SK-N-SH (cell line): Measurements from ENCODE around the gene PRMT3. TPM values are rescaled to one million over a fixed set of nuclear protein-coding genes. Genes with fewer than 3 reads are reported as not detected.

Source experiments
- CTCF ChIA-PET: fragments of 300-600, 350-600 bp; formaldehyde crosslinking; extraction: SDS; loops from one replicate; lab custom pipeline; 2021; lab: Yijun Ruan, JAX
- POLR2A ChIA-PET: fragments of 350-600 bp; sonication (Branson Sonifier 250); formaldehyde crosslinking; extraction: SDS; loops from one replicate; lab custom pipeline; 2020; ENCODE audit warnings: antibody characterized with exemption, inconsistent platforms; lab: Yijun Ruan, JAX
- DNase-seq: peaks from one replicate; pipeline ENCODE4 v3.0.0; 2012
- H2AFZ ChIP-seq: fragments of 200-600 bp; sonication (generic); 2 replicates; pipeline ENCODE4 v1.8.1; 2016; ENCODE audit warnings: antibody characterized with exemption, mild to moderate bottlenecking, low read depth
- H3F3A ChIP-seq: fragments of 200-600 bp; sonication (generic); replicated peaks from 2 replicates; pipeline ENCODE3; 2016; ENCODE audit warnings: antibody characterized with exemption, mild to moderate bottlenecking; ENCODE audit not compliant: insufficient read depth
- H3K27ac ChIP-seq, 2 experiments: fragments of 200-500 bp in 1 of 2; fragments of 200-600 bp in 1 of 2; sonication (Bioruptor generic) in 1 of 2; sonication (generic), shearing (Covaris generic) in 1 of 2; 2 replicates each; pipeline versions ENCODE4 v1.5.1 to v1.6.1; 2014 to 2016; ENCODE audit warnings: low read depth in 2 of 2, inconsistent platforms in 1 of 2, low read length in 1 of 2, mild to moderate bottlenecking in 1 of 2, mixed read lengths in 1 of 2
- H3K27me3 ChIP-seq: fragments of 200-600 bp; sonication (generic), shearing (Covaris generic); 2 replicates; pipeline ENCODE4 v1.6.1; 2016; ENCODE audit warnings: mixed run types; ENCODE audit not compliant: insufficient read depth
- H3K36me3 ChIP-seq, 2 experiments: fragments of 200-500 bp in 1 of 2; fragments of 200-600 bp in 1 of 2; sonication (Bioruptor generic) in 1 of 2; sonication (generic) in 1 of 2; replicated peaks in 1 of 2; 2 replicates each; pipeline versions ENCODE3 to v1.5.1; 2014 to 2016; ENCODE audit warnings: low read length in 1 of 2, mild to moderate bottlenecking in 1 of 2; ENCODE audit not compliant: insufficient read depth in 2 of 2, control insufficient read depth in 1 of 2
- H3K4me1 ChIP-seq, 2 experiments: fragments of 200-500 bp in 1 of 2; fragments of 200-600 bp in 1 of 2; sonication (Bioruptor generic) in 1 of 2; sonication (generic), shearing (Covaris generic) in 1 of 2; 2 replicates each; pipeline versions ENCODE4 v1.5.1 to v1.6.1; 2014 to 2016; ENCODE audit warnings: low read depth in 1 of 2, low read length in 1 of 2, mixed run types in 1 of 2; ENCODE audit not compliant: insufficient read depth in 2 of 2, control insufficient read depth in 1 of 2
- H3K4me2 ChIP-seq: fragments of 200-600 bp; sonication (generic), shearing (Covaris generic); 2 replicates; pipeline ENCODE4 v1.6.1; 2017; ENCODE audit warnings: mixed run types
- H3K4me3 ChIP-seq, 2 experiments: fragments of 200-500 bp in 1 of 2; fragments of 200-600 bp in 1 of 2; sonication (Bioruptor generic) in 1 of 2; sonication (generic), shearing (Covaris generic) in 1 of 2; 2 replicates each; pipeline versions ENCODE4 v1.5.1 to v1.8.1; 2014 to 2016; ENCODE audit warnings: low read depth in 2 of 2, inconsistent platforms in 1 of 2, low read length in 1 of 2, mild to moderate bottlenecking in 1 of 2, mixed read lengths in 1 of 2, moderate library complexity in 1 of 2
- H3K79me2 ChIP-seq: fragments of 200-600 bp; sonication (generic); 2 replicates; pipeline ENCODE4 v1.8.1; 2017; ENCODE audit warnings: mild to moderate bottlenecking; ENCODE audit not compliant: insufficient read depth
- H3K9ac ChIP-seq: fragments of 200-600 bp; sonication (generic); 2 replicates; pipeline ENCODE4 v1.6.1; 2017; ENCODE audit warnings: mixed run types
- H3K9me2 ChIP-seq: fragments of 200-600 bp; sonication (generic); 2 replicates; pipeline ENCODE4 v1.6.1; 2017; ENCODE audit warnings: mixed run types
- H3K9me3 ChIP-seq: fragments of 200-600 bp; sonication (generic); 2 replicates; pipeline ENCODE4 v1.6.1; 2017; ENCODE audit warnings: mixed run types, mild to moderate bottlenecking, moderate library complexity
- H4K20me1 ChIP-seq: fragments of 200-600 bp; sonication (generic); 2 replicates; pipeline ENCODE4 v1.6.1; 2017; ENCODE audit warnings: mild to moderate bottlenecking, mixed run types; ENCODE audit not compliant: insufficient read depth
- CHD2 ChIP-seq: fragments of 150-350 bp; IDR thresholded peaks from 2 replicates; pipeline ENCODE4 v1.6.1; 2018; ENCODE audit warnings: low read length; ENCODE audit not compliant: partially characterized antibody
- ELF1 ChIP-seq: IDR thresholded peaks from 2 replicates; pipeline ENCODE4 v1.4.0; 2012
- EP300 ChIP-seq, 2 experiments: IDR thresholded peaks; 2 replicates each; pipeline versions ENCODE4 v1.4.0 to v1.6.1; 2012; ENCODE audit warnings: borderline replicate concordance in 1 of 2, low read depth in 1 of 2, low read length in 1 of 2
- FOXM1 ChIP-seq: IDR thresholded peaks from 2 replicates; pipeline ENCODE4 v1.4.0; 2012; ENCODE audit warnings: low read depth, mild to moderate bottlenecking
- JUND ChIP-seq: IDR thresholded peaks from 2 replicates; pipeline ENCODE4 v1.4.0; 2012
- MEF2A ChIP-seq: IDR thresholded peaks from 2 replicates; pipeline ENCODE4 v1.4.0; 2012; ENCODE audit warnings: low read depth, borderline replicate concordance
- MXI1 ChIP-seq: IDR thresholded peaks from 2 replicates; pipeline ENCODE4 v1.6.1; 2012; ENCODE audit warnings: mild to moderate bottlenecking, low read depth, low read length, improper control_type of control experiment
- NFIC ChIP-seq: IDR thresholded peaks from 2 replicates; pipeline ENCODE4 v1.4.0; 2012; ENCODE audit warnings: borderline replicate concordance
- NRF1 ChIP-seq: IDR thresholded peaks from 2 replicates; pipeline ENCODE4 v1.6.1; 2012; ENCODE audit warnings: low read depth, mild to moderate bottlenecking, low read length
- PBX3 ChIP-seq: IDR thresholded peaks from 2 replicates; pipeline ENCODE4; 2012
- REST ChIP-seq: IDR thresholded peaks from 2 replicates; pipeline ENCODE4 v1.6.1; 2012; ENCODE audit warnings: mild to moderate bottlenecking, low read depth, low read length, moderate library complexity
- RFX5 ChIP-seq: IDR thresholded peaks from 2 replicates; pipeline ENCODE4 v1.6.1; 2012; ENCODE audit warnings: mild to moderate bottlenecking, improper control_type of control experiment, low read length
- SIN3A ChIP-seq: IDR thresholded peaks from 2 replicates; pipeline ENCODE4 v1.6.1; 2012; ENCODE audit warnings: low read depth, mild to moderate bottlenecking, low read length, moderate library complexity, borderline replicate concordance
- TAF1 ChIP-seq: IDR thresholded peaks from 2 replicates; pipeline ENCODE4 v1.6.1; 2012; ENCODE audit warnings: low read depth, mild to moderate bottlenecking, low read length, moderate library complexity, borderline replicate concordance
- TCF12 ChIP-seq: IDR thresholded peaks from 2 replicates; pipeline ENCODE4 v1.4.0; 2012
- TEAD4 ChIP-seq: IDR thresholded peaks from 2 replicates; pipeline ENCODE4 v1.4.0; 2012; ENCODE audit warnings: mild to moderate bottlenecking, borderline replicate concordance; ENCODE audit not compliant: insufficient read depth
- USF2 ChIP-seq: fragments of 150-350 bp; IDR thresholded peaks from 2 replicates; pipeline ENCODE4 v1.6.1; 2017; ENCODE audit warnings: antibody characterized with exemption, low read length, low read depth, borderline replicate concordance
- WGBS: methylation state at CpG from one replicate; pipeline ENCODE4 v1.1.6; 2017; ENCODE audit warnings: low lambda C conversion rate; 5-methylcytosine and 5-hydroxymethylcytosine counted together
- polyA plus RNA-seq, 3 experiments: library from polyadenylated mRNA; depleted of rRNA; stranded (reverse); fragments of >200 nt; gene quantifications; 2 replicates each; pipeline ENCODE4 v1.2.3, GENCODE V29; 2012
- TF ChIP-seq, protein P1 (sequence below): fragments of 200-600 bp; sonication (generic); IDR thresholded peaks from 2 replicates; pipeline ENCODE4 v1.6.1; 2017; ENCODE audit warnings: antibody characterized with exemption, mild to moderate bottlenecking, moderate library complexity
- TF ChIP-seq, protein P2 (sequence below): IDR thresholded peaks from 2 replicates; pipeline ENCODE4 v1.4.0; 2012; ENCODE audit warnings: low read depth, borderline replicate concordance
- TF ChIP-seq, protein P3 (sequence below): IDR thresholded peaks from 2 replicates; pipeline ENCODE4 v1.4.0; 2012; ENCODE audit warnings: low read depth

Gene PRMT3
- polyA plus RNA-seq, 1 of the 3 experiments (the other 2 are of a cell fraction): 10.8 TPM

- CTCF ChIA-PET: interaction anchor here (0.6 to 1.0 kb wide), 3 partner anchors 9 to 366 kb away, joined by 3 read pairs; no protein-coding TSS in a partner anchor
- no peak overlapping the region for H3K4me2 ChIP-seq
Measured at GRCh38 chr11:20477418-20478090, 90.0 kb downstream of the PRMT3 start.

More at GRCh38 chr11:20477418-20478090, 90.0 kb downstream of the PRMT3 start:
- Histone ChIP-seq H3K9me3 (no peaks in the 10 kb centered on the region), H3K4me3 (no peak overlapping the region), H3K36me3 (peaks cover 0 to 2% of the 10 kb centered on the region in 2 experiments), H2AFZ (no peak overlapping the region), H3K27ac (no peak overlapping the region), H3K4me1 (peaks cover 0 to 11% of the 10 kb centered on the region in 2 experiments; a peak in 1 of 4 replicates), H4K20me1 (no peaks in the 10 kb centered on the region), H3K79me2 (no peaks in the 10 kb centered on the region), H3F3A (no peaks in the 10 kb centered on the region), H3K9me2 (no peaks in the 10 kb centered on the region), H3K9ac (no peak overlapping the region), H3K27me3 (no peaks in the 10 kb centered on the region)
- no peak for DNase-seq
- WGBS: 76% methylated on average over 7 of the region's 7 CpGs
- TF ChIP-seq FOXM1: no peak
- no peak for TF ChIP-seq USF2
- TF ChIP-seq NFIC: no peak
- TF ChIP-seq TAF1: no peak
- TF ChIP-seq, protein P1, sequence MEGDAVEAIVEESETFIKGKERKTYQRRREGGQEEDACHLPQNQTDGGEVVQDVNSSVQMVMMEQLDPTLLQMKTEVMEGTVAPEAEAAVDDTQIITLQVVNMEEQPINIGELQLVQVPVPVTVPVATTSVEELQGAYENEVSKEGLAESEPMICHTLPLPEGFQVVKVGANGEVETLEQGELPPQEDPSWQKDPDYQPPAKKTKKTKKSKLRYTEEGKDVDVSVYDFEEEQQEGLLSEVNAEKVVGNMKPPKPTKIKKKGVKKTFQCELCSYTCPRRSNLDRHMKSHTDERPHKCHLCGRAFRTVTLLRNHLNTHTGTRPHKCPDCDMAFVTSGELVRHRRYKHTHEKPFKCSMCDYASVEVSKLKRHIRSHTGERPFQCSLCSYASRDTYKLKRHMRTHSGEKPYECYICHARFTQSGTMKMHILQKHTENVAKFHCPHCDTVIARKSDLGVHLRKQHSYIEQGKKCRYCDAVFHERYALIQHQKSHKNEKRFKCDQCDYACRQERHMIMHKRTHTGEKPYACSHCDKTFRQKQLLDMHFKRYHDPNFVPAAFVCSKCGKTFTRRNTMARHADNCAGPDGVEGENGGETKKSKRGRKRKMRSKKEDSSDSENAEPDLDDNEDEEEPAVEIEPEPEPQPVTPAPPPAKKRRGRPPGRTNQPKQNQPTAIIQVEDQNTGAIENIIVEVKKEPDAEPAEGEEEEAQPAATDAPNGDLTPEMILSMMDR: no peak
- TF ChIP-seq MXI1: no peak
- no peak for TF ChIP-seq EP300 (IDR thresholded peaks at IDR 0.05; ENCODE audit: borderline replicate concordance in 1 of 2, low read depth in 1 of 2, low read length in 1 of 2)
- no peak for TF ChIP-seq CHD2
- TF ChIP-seq, protein P2, sequence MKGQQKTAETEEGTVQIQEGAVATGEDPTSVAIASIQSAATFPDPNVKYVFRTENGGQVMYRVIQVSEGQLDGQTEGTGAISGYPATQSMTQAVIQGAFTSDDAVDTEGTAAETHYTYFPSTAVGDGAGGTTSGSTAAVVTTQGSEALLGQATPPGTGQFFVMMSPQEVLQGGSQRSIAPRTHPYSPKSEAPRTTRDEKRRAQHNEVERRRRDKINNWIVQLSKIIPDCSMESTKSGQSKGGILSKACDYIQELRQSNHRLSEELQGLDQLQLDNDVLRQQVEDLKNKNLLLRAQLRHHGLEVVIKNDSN: no peak
- no peak for TF ChIP-seq RFX5
- TF ChIP-seq TCF12: no peak
- no peak for TF ChIP-seq SIN3A
- no peak for TF ChIP-seq MEF2A
- no peak for TF ChIP-seq JUND
- no peak for TF ChIP-seq ELF1
- no peak for TF ChIP-seq TEAD4
- TF ChIP-seq, protein P3, sequence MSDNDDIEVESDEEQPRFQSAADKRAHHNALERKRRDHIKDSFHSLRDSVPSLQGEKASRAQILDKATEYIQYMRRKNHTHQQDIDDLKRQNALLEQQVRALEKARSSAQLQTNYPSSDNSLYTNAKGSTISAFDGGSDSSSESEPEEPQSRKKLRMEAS: no peak
- TF ChIP-seq NRF1: no peak
- TF ChIP-seq REST: no peak
- TF ChIP-seq PBX3: no peak
- POLR2A ChIA-PET: no interaction called here
